ENCODE data around the gene IRF6. TPM values are rescaled to one million over a fixed set of nuclear protein-coding genes. Genes with fewer than 3 reads are reported as not detected.

IRF6 gene
- total and polyA plus RNA-seq, 4 donors: 8.7 to 29.2 (median 18.6) TPM

- Histone ChIP-seq H3K9ac (ENCODE audit: insufficient read depth in 1 of 2, low read length in 2 of 2) (no peak overlapping the region), H3K9me3 (ENCODE audit: control insufficient read depth in 4 of 4, insufficient read depth in 3 of 4, low read length in 3 of 4) (peaks cover 0 to 1% (median 0%) of the 10 kb centered on the region in 4 donors), H3K36me3 (ENCODE audit: control insufficient read depth in 4 of 4, insufficient read depth in 4 of 4, low read length in 4 of 4) (peaks cover 29 to 61% (median 47%) of the 10 kb centered on the region in 4 donors)
These were observed 31.7 kb upstream of the IRF6 start for GRCh38 chr1:209837671-209838070.

GRCh38 chr1:209835782-209836298 lies 29.9 kb upstream of the IRF6 start:
- Histone ChIP-seq H3K4me1 (ENCODE audit: control insufficient read depth in 5 of 5, insufficient read depth in 5 of 5, low read length in 5 of 5) (no peaks in the 10 kb centered on the region), H3K4me3 (no peak overlapping the region), H3K27ac (ENCODE audit: low read depth in 1 of 2, low read length in 1 of 2) (no peak overlapping the region), H3K9ac (ENCODE audit: insufficient read depth in 1 of 2, low read length in 2 of 2) (no peak overlapping the region), H3K27me3 (ENCODE audit: control insufficient read depth in 3 of 3, insufficient read depth in 3 of 3, low read length in 2 of 3) (no peaks in the 10 kb centered on the region), H3K9me3 (ENCODE audit: control insufficient read depth in 4 of 4, insufficient read depth in 3 of 4, low read length in 3 of 4) (peaks cover 0 to 1% (median 0%) of the 10 kb centered on the region in 4 donors), H3K36me3 (ENCODE audit: control insufficient read depth in 4 of 4, insufficient read depth in 4 of 4, low read length in 4 of 4) (peaks cover 25 to 67% (median 47%) of the 10 kb centered on the region in 4 donors)
- ATAC-seq (ENCODE audit: insufficient read depth, low FRiP score): no peak
- no peak for TF ChIP-seq CTCF (IDR thresholded peaks at IDR 0.05; ENCODE audit: control extremely low read depth, extremely low read depth)
- DNase-seq: no peak

More at GRCh38 chr1:209837671-209838070, 31.7 kb upstream of the IRF6 start:
- 94 to 96% methylated on average over 7 of the region's 7 CpGs for WGBS, 2 donors
- H3K27ac ChIP-seq (ENCODE audit: low read depth in 1 of 2, low read length in 1 of 2): no peak overlapping the region
- no peak for TF ChIP-seq CTCF (IDR thresholded peaks at IDR 0.05; ENCODE audit: control extremely low read depth, extremely low read depth)
- H3K4me3 ChIP-seq: no peak overlapping the region
- no peaks in the 10 kb centered on the region for H3K27me3 ChIP-seq (ENCODE audit: control insufficient read depth in 3 of 3, insufficient read depth in 3 of 3, low read length in 2 of 3)
- H3K4me1 ChIP-seq (ENCODE audit: control insufficient read depth in 5 of 5, insufficient read depth in 5 of 5, low read length in 5 of 5): no peaks in the 10 kb centered on the region
- ATAC-seq (ENCODE audit: insufficient read depth, low FRiP score): no peak
- no peak for DNase-seq

GRCh38 chr1:209831615-209832014 lies 25.7 kb upstream of the IRF6 start:
- no peaks in the 10 kb centered on the region for H3K27me3 ChIP-seq (ENCODE audit: control insufficient read depth in 3 of 3, insufficient read depth in 3 of 3, low read length in 2 of 3)
- 95 to 100% methylated on average over 1 of the region's 1 CpG for WGBS, 2 donors
- no peak overlapping the region for H3K9ac ChIP-seq (ENCODE audit: insufficient read depth in 1 of 2, low read length in 2 of 2)
- TF ChIP-seq CTCF (IDR thresholded peaks at IDR 0.05; ENCODE audit: control extremely low read depth, extremely low read depth): no peak
- DNase-seq (no peak), ATAC-seq (ENCODE audit: insufficient read depth, low FRiP score) (no peak)
- H3K36me3 ChIP-seq (ENCODE audit: control insufficient read depth in 4 of 4, insufficient read depth in 4 of 4, low read length in 4 of 4): peaks cover 6 to 43% (median 25%) of the 10 kb centered on the region in 4 donors
- H3K9me3 ChIP-seq (ENCODE audit: control insufficient read depth in 4 of 4, insufficient read depth in 3 of 4, low read length in 3 of 4): peaks cover 0 to 1% (median 0%) of the 10 kb centered on the region in 4 donors
- no peak overlapping the region for H3K4me3 ChIP-seq
- H3K4me1 ChIP-seq (ENCODE audit: control insufficient read depth in 5 of 5, insufficient read depth in 5 of 5, low read length in 5 of 5): peaks cover 0 to 3% (median 0%) of the 10 kb centered on the region in 5 donors
- no peak overlapping the region for H3K27ac ChIP-seq (ENCODE audit: low read depth in 1 of 2, low read length in 1 of 2)

DNA sequence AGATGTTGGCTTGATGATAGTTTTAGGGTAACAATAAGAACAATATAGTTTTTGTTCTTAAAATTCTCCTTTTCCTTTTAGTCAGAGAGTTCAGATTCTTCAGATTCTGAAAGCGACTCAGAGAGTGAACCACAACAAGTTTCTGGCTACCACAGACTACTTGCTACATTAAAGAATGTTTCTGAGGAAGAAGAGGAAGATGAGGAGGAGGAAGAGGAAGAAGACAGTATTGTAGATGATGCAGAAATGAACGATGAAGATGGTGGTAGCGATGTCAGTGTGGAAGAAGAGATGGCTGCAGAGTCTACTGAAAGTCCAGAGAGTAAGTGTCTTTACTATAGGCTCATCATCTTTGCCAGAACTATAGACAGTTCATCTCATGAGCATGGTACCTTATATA lies 24.8 kb upstream of the IRF6 start:
- 85 to 88% methylated on average over 3 of the region's 3 CpGs for WGBS, 2 donors
- DNase-seq: no peak

More for the DNA sequence above, 24.8 kb upstream of the IRF6 start:
- TF ChIP-seq CTCF (IDR thresholded peaks at IDR 0.05; ENCODE audit: control extremely low read depth, extremely low read depth): no peak
- Histone ChIP-seq H3K36me3 (ENCODE audit: control insufficient read depth in 4 of 4, insufficient read depth in 4 of 4, low read length in 4 of 4) (peaks cover 6 to 37% (median 24%) of the 10 kb centered on the region in 4 donors), H3K4me3 (no peak overlapping the region), H3K4me1 (ENCODE audit: control insufficient read depth in 5 of 5, insufficient read depth in 5 of 5, low read length in 5 of 5) (peaks cover 0 to 3% (median 0%) of the 10 kb centered on the region in 5 donors), H3K9me3 (ENCODE audit: control insufficient read depth in 4 of 4, insufficient read depth in 3 of 4, low read length in 3 of 4) (peaks cover 0 to 1% (median 0%) of the 10 kb centered on the region in 4 donors), H3K27me3 (ENCODE audit: control insufficient read depth in 3 of 3, insufficient read depth in 3 of 3, low read length in 2 of 3) (no peaks in the 10 kb centered on the region), H3K9ac (ENCODE audit: insufficient read depth in 1 of 2, low read length in 2 of 2) (no peak overlapping the region), H3K27ac (ENCODE audit: low read depth in 1 of 2, low read length in 1 of 2) (no peak overlapping the region)
- no peak for ATAC-seq (ENCODE audit: insufficient read depth, low FRiP score)

All from lung (tissue), 12 donors.